Hepatocyte (in vitro differentiated cells): ENCODE data around the gene HDAC5.

ENCODE experiments used
- CTCF ChIP-seq: fragments of 200-600 bp; sonication (generic); IDR thresholded peaks from 2 replicates; pipeline ENCODE4 v1.5.1; 2016; ENCODE audit warnings: antibody characterized with exemption, mild to moderate bottlenecking; ENCODE audit not compliant: poor library complexity
- EZH2 ChIP-seq: fragments of 200-600 bp; sonication (generic); IDR thresholded peaks from 2 replicates; pipeline ENCODE4 v1.6.1; 2016; ENCODE audit warnings: antibody characterized with exemption, mild to moderate bottlenecking, borderline replicate concordance
- EZH2phosphoT487 ChIP-seq: fragments of 200-600 bp; sonication (generic); IDR thresholded peaks from one replicate; pipeline ENCODE4 v1.6.1; 2018; ENCODE audit warnings: antibody characterized with exemption, mild to moderate bottlenecking, low read depth, moderate library complexity; ENCODE audit not compliant: unreplicated experiment, severe bottlenecking

GRCh38 chr17:44155488-44155887 is 32.0 kb upstream of the HDAC5 start:
- no peak for TF ChIP-seq CTCF
- no peak for TF ChIP-seq EZH2
- no peak for TF ChIP-seq EZH2phosphoT487
